ENCODE results near the gene TMOD1.

GRCh38 chr9:97577051-97577450 lies 75.6 kb downstream of the TMOD1 start:
- TF ChIP-seq CTCF (conservative IDR thresholded peaks at IDR 0.05 in 1 of 2, IDR thresholded peaks at IDR 0.05 in 1 of 2; ENCODE audit: low read depth in 1 of 2, low read length in 2 of 2), result no peak
- no peak for TF ChIP-seq EZH2 (IDR thresholded peaks at IDR 0.05; ENCODE audit: low read length, missing control alignments)

Measured in fibroblast of lung (primary cell).